HG02642 (cell line): ENCODE measurements around the gene IDH3G.

Experiments used
- ATAC-seq: cut with Tn5 transposase; IDR thresholded peaks from one replicate; pipeline ENCODE4 v1.9.1; 2021; ENCODE audit warnings: mild to moderate bottlenecking; ENCODE audit not compliant: unreplicated experiment, poor library complexity

Gene IDH3G

GRCh38 chrX:153792368-153792767 is 1.8 kb downstream of the IDH3G start:
- no peak for ATAC-seq

- no peak for ATAC-seq
These were observed 2.9 kb downstream of the IDH3G start for GRCh38 chrX:153791104-153791852.

GRCh38 chrX:153789654-153790053 is 4.5 kb downstream of the IDH3G start:
- no peak for ATAC-seq

GRCh38 chrX:153786669-153787068 is 7.5 kb downstream of the IDH3G start:
- ATAC-seq: no peak

- ATAC-seq: no peak
These were observed 9.7 kb downstream of the IDH3G start for GRCh38 chrX:153784325-153784967.

- no peak for ATAC-seq
These were observed 10.7 kb downstream of the IDH3G start for GRCh38 chrX:153783378-153784013.

GRCh38 chrX:153782871-153783270 is 11.3 kb downstream of the IDH3G start:
- no peak for ATAC-seq

GRCh38 chrX:153782313-153782712 is 11.9 kb downstream of the IDH3G start:
- ATAC-seq: no peak

GRCh38 chrX:153781428-153782047 is 12.6 kb downstream of the IDH3G start:
- ATAC-seq: no peak

- ATAC-seq: no peak
These were observed 13.3 kb downstream of the IDH3G start, which contains the start of gene SRPK3 for GRCh38 chrX:153780678-153781427. Gene SRPK3, plus strand, starts transcription at chrX:153781041. Its CDS starts 46 bp downstream, at chrX:153781087.

- no peak for ATAC-seq
These were observed 14.1 kb downstream of the IDH3G start for GRCh38 chrX:153779891-153780677.

- no peak for ATAC-seq
These were observed 15.5 kb downstream of the IDH3G start for GRCh38 chrX:153778684-153779101.

- no peak for ATAC-seq
These were observed 16.0 kb downstream of the IDH3G start for GRCh38 chrX:153778181-153778580.

GRCh38 chrX:153777261-153778090 is 16.7 kb downstream of the IDH3G start:
- ATAC-seq: no peak

- ATAC-seq: no peak
These were observed 17.5 kb downstream of the IDH3G start for GRCh38 chrX:153776611-153777045.

GRCh38 chrX:153776120-153776599 is 18.0 kb downstream of the IDH3G start:
- no peak for ATAC-seq

GRCh38 chrX:153775293-153776119 is 18.7 kb downstream of the IDH3G start:
- no peak for ATAC-seq
